NCI-H1105 (cell line): ENCODE results near the gene NKD1.

Experiments used
- DNase-seq: peaks from one replicate; lab custom pipeline; 2025; lab: John Stamatoyannopoulos, UW

The NKD1 gene

GRCh38 chr16:50630394-50631020, 82.3 kb downstream of the NKD1 start:
- no peak for DNase-seq

GRCh38 chr16:50631249-50631984, 83.2 kb downstream of the NKD1 start:
- no peak for DNase-seq

GRCh38 chr16:50631985-50632576, 83.9 kb downstream of the NKD1 start:
- DNase-seq, result no peak

DNA sequence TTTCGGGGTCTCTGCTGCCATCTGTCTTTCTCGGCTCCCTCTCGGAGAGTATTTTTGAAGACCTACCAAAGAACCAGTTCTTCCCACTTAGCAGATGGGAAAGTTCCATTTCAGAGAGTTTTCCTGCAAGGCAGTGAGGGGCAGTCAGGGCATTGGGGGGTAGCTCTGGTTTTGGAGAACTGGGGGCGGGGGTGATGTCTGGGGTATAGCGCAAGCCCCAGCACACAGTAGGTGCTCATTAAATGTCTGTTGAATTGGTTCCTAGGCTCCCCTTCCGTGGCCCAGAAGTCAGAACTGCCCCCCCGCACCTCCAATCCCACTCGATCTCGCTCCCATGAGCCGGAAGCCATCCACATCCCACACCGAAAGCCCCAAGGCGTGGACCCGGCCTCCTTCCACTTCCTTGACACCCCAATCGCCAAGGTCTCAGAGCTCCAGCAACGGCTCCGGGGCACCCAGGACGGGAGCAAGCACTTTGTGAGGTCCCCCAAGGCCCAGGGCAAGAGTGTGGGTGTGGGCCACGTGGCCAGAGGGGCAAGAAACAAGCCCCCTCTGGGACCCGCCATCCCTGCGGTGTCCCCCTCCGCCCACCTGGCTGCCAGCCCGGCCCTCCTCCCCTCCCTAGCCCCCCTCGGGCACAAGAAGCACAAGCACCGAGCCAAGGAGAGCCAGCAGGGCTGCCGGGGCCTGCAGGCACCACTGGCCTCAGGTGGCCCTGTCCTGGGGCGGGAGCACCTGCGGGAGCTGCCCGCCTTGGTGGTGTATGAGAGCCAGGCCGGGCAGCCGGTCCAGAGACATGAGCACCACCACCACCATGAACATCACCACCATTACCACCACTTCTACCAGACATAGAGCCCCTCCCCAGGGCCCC, 85.0 kb downstream of the NKD1 start:
- DNase-seq, result no peak

DNA sequence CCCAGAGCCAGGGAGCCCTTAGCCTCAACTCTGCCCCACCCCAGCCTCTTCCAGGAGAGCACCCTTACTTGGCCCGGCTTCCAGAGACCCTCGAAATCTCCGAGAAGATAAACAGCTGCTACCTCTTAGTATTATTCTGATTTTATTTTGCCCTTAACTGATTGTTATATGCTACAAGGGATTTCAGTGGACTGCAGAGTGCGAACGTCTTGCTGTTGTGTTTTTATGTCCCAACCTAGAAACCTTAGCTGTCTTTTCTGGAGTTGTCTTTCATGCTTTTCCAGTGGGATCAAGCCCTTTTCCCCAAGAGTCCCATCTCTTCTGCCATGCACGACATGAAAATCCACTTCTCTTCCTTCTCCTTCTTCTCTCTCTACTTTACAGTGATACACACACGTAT, 85.9 kb downstream of the NKD1 start:
- no peak for DNase-seq

DNA sequence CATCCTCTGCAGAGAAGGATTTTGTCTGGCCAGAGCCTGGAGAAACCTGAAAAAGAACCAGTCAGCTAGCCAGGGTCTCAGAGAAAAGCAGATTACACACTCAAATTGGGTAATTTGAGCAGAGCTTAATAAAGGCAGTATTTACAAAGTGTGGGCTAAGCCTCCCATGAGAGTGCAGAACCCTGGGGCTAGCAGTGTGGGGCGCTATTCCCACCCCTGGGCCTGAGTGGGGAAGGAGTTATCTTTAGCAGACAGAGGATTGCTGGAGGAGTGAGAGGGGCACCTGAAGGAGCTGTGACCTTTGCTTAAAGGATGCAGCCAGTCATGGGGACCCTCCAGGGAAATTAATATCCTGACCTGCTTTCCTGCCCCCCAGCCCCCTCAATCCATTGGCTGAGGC, 86.8 kb downstream of the NKD1 start:
- no peak for DNase-seq

GRCh38 chr16:50635505-50636392, 87.6 kb downstream of the NKD1 start:
- DNase-seq, result no peak

- DNase-seq, result no peak
Observed at GRCh38 chr16:50636753-50637374, 88.7 kb downstream of the NKD1 start.

DNA sequence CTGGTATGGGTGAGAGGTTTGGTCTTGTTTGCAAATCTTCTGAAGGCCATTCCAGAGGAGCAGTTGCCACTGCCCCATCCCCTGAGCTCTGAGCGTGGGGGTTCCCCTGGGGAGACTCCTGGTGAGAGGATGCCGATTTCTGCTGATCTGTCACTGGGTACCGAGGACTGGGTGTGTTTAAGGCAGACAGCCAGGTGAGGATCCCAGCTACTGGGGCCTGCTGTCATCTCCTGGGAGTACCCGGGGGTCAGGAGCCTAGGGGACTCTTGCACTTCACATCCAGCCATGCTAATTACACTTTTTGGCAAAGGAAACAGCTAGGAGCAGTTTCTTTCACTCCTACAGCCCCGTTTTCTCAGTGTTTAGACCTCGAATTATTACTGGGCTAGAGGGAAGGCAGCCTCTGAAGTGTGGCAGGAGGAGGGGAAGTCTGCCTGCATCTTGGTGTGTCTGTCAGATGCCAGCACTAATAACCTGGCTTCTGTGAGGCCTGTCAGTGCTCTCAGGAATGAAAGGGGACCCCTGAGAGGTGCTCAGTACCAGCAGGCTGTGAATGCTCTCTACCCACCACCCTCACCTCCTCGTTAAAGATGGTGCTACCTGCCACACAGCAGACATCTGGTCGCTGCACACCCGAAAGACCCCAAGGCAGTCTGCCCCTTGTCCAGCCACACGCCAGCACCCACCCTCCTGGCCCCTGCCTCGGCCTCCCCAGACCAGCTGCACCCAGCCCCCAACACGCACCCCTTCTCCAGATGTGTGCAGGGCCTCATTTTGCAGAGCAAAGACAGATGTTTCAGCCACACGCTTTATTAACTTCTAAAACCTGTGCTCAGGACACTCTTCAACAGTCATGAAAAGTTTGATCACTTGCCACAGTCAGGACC, 89.8 kb downstream of the NKD1 start:
- DNase-seq, result no peak

GRCh38 chr16:50638816-50639670, 90.8 kb downstream of the NKD1 start:
- no peak for DNase-seq

DNA sequence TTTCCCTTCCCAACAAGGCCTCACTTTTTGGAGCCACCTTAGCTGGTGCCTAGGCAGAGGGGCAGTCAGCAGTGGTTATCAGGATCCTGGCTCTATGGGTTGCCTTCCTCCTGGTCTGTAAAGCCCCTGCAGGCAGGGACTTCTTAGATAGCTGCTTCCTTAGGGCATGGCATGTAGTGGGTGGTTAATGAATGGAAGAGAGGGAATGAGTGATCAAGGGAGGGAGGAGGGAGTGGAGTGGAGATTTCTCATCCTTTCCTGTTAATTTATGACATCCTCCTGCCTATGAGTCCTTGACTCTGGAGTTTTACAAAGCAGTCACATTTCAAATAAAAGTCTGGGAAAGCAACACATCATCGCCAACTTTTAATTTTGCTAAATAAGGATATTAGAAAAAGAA, 92.2 kb downstream of the NKD1 start:
- no peak for DNase-seq

GRCh38 chr16:50640919-50641817, 93.0 kb downstream of the NKD1 start:
- DNase-seq, result no peak

- DNase-seq, result no peak
Observed at GRCh38 chr16:50641818-50642187, 93.6 kb downstream of the NKD1 start.

DNA sequence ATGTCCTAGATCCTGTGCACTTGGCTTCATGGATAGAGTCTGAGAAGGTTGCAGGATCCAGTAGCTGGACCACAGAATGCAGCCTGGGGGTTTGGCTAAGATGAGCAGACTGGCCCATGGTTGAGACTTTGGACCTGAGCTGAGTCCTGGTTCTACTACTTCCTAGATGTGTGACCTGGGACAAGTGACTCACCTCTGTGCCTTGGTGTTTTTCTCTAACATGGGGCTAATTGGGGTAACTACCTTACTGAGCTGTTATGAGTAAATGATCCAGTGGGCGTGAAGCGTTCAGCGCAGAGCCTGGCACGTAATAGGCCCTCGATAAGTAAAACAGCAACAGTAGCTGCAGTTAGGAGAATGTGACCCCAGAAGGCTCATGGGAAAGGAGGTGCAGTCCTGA, 94.2 kb downstream of the NKD1 start:
- DNase-seq, result no peak

DNA sequence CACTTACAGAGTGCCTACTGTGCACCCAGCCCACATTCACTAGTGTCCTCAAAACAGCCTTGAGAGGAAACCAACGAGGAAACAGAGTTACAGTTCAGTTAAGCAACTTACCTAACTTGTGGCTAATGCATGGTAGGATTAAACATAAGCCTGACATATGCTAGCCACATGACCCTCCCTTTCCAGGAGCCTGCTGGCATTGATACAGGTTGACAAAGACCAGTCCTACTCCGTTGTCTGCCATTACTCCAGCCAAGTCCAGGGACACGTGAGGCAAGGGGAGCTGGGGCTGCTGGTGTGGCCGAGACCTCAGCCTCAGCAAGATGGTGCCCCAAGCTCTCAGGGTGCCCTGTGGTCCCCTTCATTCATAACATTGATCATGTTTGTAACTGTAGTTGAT, 95.0 kb downstream of the NKD1 start:
- no peak for DNase-seq

GRCh38 chr16:50644245-50644644, 96.0 kb downstream of the NKD1 start:
- DNase-seq, result no peak

GRCh38 chr16:50644729-50645128, 96.5 kb downstream of the NKD1 start:
- DNase-seq, result no peak
